H9 (cell line): ENCODE data around the gene BTD. TPM values are rescaled to one million over a fixed set of nuclear protein-coding genes. Genes with fewer than 3 reads are reported as not detected.

Experiments used
- DNase-seq: peaks from one replicate; pipeline ENCODE4 v3.0.0-alpha.2; 2017
- H2AFZ ChIP-seq: one replicate; pipeline ENCODE4 v1.6.1; 2013; ENCODE audit warnings: mild to moderate bottlenecking, low read length, control low read depth, moderate library complexity
- H2AK5ac ChIP-seq: 2 replicates; pipeline ENCODE4 v1.6.1; 2013; ENCODE audit warnings: low read length, control low read depth, mixed read lengths; ENCODE audit not compliant: insufficient read length
- H2BK120ac ChIP-seq: one replicate; pipeline ENCODE4 v1.6.1; 2013; ENCODE audit warnings: low read depth, mild to moderate bottlenecking, low read length, control low read depth, inconsistent platforms; ENCODE audit not compliant: poor library complexity, severe bottlenecking
- H2BK12ac ChIP-seq: 2 replicates; pipeline ENCODE4 v1.6.1; 2013; ENCODE audit warnings: low read length, control low read depth, mixed read lengths, low read depth; ENCODE audit not compliant: insufficient read length
- H2BK15ac ChIP-seq: 2 replicates; pipeline ENCODE4 v1.6.1; 2013; ENCODE audit warnings: low read depth, low read length, control low read depth
- H2BK20ac ChIP-seq: one replicate; pipeline ENCODE4 v1.6.1; 2013; ENCODE audit warnings: low read depth, mild to moderate bottlenecking, low read length, control low read depth, inconsistent platforms; ENCODE audit not compliant: poor library complexity, severe bottlenecking
- H2BK5ac ChIP-seq: 2 replicates; pipeline ENCODE4 v1.6.1; 2013; ENCODE audit warnings: low read length, control low read depth, mixed read lengths; ENCODE audit not compliant: insufficient read length
- H3K14ac ChIP-seq: 2 replicates; pipeline ENCODE4 v1.6.1; 2013; ENCODE audit warnings: low read length, control low read depth; ENCODE audit not compliant: insufficient read depth
- H3K18ac ChIP-seq: 2 replicates; pipeline ENCODE4 v1.6.1; 2013; ENCODE audit warnings: low read depth, mild to moderate bottlenecking, mixed read lengths, low read length, control low read depth; ENCODE audit not compliant: insufficient read length
- H3K23ac ChIP-seq: 2 replicates; pipeline ENCODE4 v1.6.1; 2013; ENCODE audit warnings: low read length, control low read depth, mixed read lengths, low read depth; ENCODE audit not compliant: insufficient read length
- H3K23me2 ChIP-seq: 2 replicates; pipeline ENCODE4 v1.6.1; 2013; ENCODE audit warnings: low read depth, mild to moderate bottlenecking, mixed read lengths, low read length, control low read depth; ENCODE audit not compliant: insufficient read length, poor library complexity, severe bottlenecking
- H3K27ac ChIP-seq: 2 replicates; pipeline ENCODE4 v1.5.1; 2013; ENCODE audit warnings: low read length, control low read depth, mixed read lengths, low read depth; ENCODE audit not compliant: insufficient read length
- H3K27me3 ChIP-seq: 2 replicates; pipeline ENCODE4 v1.6.1; 2013; ENCODE audit warnings: low read length, control low read depth, inconsistent platforms; ENCODE audit not compliant: insufficient read depth
- H3K4ac ChIP-seq: 2 replicates; pipeline ENCODE4 v1.6.1; 2013; ENCODE audit warnings: low read depth, mild to moderate bottlenecking, control low read depth, inconsistent platforms, low read length, moderate library complexity
- H3K4me1 ChIP-seq: 2 replicates; pipeline ENCODE4 v1.6.1; 2013; ENCODE audit warnings: low read length, control low read depth, inconsistent platforms; ENCODE audit not compliant: insufficient read depth
- H3K4me2 ChIP-seq: 2 replicates; pipeline ENCODE4 v1.6.1; 2013; ENCODE audit warnings: low read length, control low read depth, mixed read lengths; ENCODE audit not compliant: insufficient read length, insufficient read depth
- H3K56ac ChIP-seq: 2 replicates; pipeline ENCODE4 v1.6.1; 2013; ENCODE audit warnings: low read depth, mild to moderate bottlenecking, mixed read lengths, low read length, control low read depth; ENCODE audit not compliant: insufficient read length
- H3K79me1 ChIP-seq: 2 replicates; pipeline ENCODE4 v1.6.1; 2013; ENCODE audit warnings: low read depth, mild to moderate bottlenecking, moderate library complexity, low read length, control low read depth, inconsistent platforms; ENCODE audit not compliant: insufficient read depth, poor library complexity, severe bottlenecking
- H3K79me2 ChIP-seq: 2 replicates; pipeline ENCODE4 v1.6.1; 2013; ENCODE audit warnings: low read length, control low read depth, inconsistent platforms; ENCODE audit not compliant: insufficient read depth
- H3K9ac ChIP-seq: 2 replicates; pipeline ENCODE4 v1.6.1; 2013; ENCODE audit warnings: low read length, control low read depth, mixed read lengths; ENCODE audit not compliant: insufficient read length; ENCODE audit errors: extremely low read depth
- H3K9me3 ChIP-seq: one replicate; pipeline ENCODE4 v1.6.1; 2013; ENCODE audit warnings: low read depth, low read length, inconsistent platforms; ENCODE audit not compliant: control insufficient read depth
- H3T11ph ChIP-seq: one replicate; pipeline ENCODE4 v1.6.1; 2013; ENCODE audit warnings: mild to moderate bottlenecking, low read length, control low read depth, inconsistent platforms
- H4K20me1 ChIP-seq: one replicate; pipeline ENCODE4 v1.6.1; 2013; ENCODE audit not compliant: control insufficient read depth, insufficient read length, insufficient read depth
- H4K5ac ChIP-seq: 2 replicates; pipeline ENCODE4 v1.6.1; 2013; ENCODE audit warnings: low read depth, mild to moderate bottlenecking, mixed read lengths, low read length, control low read depth; ENCODE audit not compliant: insufficient read length
- H4K8ac ChIP-seq: replicated peaks from 2 replicates; pipeline ENCODE4 v1.6.1; 2013; ENCODE audit warnings: low read length, control low read depth, mixed read lengths, low read depth; ENCODE audit not compliant: insufficient read length
- H4K91ac ChIP-seq: 2 replicates; pipeline ENCODE4 v1.6.1; 2013; ENCODE audit warnings: low read depth, mild to moderate bottlenecking, moderate library complexity, mixed read lengths, low read length, control low read depth; ENCODE audit not compliant: insufficient read length
- H3K27ac Mint-ChIP-seq, 3 experiments: 2 replicates in 2 of 3; 3 replicates in 1 of 3; pipeline ENCODE4 v1.8.0; 2020 to 2021; ENCODE audit warnings: mixed read lengths in 3 of 3, mild to moderate bottlenecking in 1 of 3, moderate library complexity in 1 of 3
- H3K27me3 Mint-ChIP-seq: 2 replicates; pipeline ENCODE4 v1.8.0; 2021; ENCODE audit warnings: low read depth, mild to moderate bottlenecking, moderate library complexity, mixed read lengths
- H3K36me3 Mint-ChIP-seq, 3 experiments: 2 replicates in 2 of 3; 3 replicates in 1 of 3; pipeline ENCODE4 v1.8.0; 2020 to 2021; ENCODE audit warnings: low read depth in 3 of 3, mixed read lengths in 3 of 3; ENCODE audit not compliant: insufficient read depth in 1 of 3
- H3K4me1 Mint-ChIP-seq, 2 experiments: 2 replicates each; pipeline ENCODE4 v1.8.0; 2020; ENCODE audit warnings: mixed read lengths in 2 of 2
- H3K4me3 Mint-ChIP-seq, 2 experiments: 2 replicates in 1 of 2; 3 replicates in 1 of 2; pipeline ENCODE4 v1.8.0; 2020 to 2021; ENCODE audit warnings: mild to moderate bottlenecking in 2 of 2, mixed read lengths in 2 of 2, moderate library complexity in 1 of 2
- H3K9me3 Mint-ChIP-seq, 2 experiments: 2 replicates in 1 of 2; 3 replicates in 1 of 2; pipeline ENCODE4 v1.8.0; 2020; ENCODE audit warnings: mild to moderate bottlenecking in 2 of 2, mixed read lengths in 2 of 2, moderate library complexity in 1 of 2
- CTCF ChIP-seq: fragments of 200-600 bp; sonication (generic); conservative IDR thresholded peaks from 3 replicates; pipeline ENCODE4 v1.8.0; 2021; ENCODE audit warnings: antibody characterized with exemption, mild to moderate bottlenecking
- WGBS: extraction: QIAGEN DNeasy Blood & Tissue Kit; methylation state at CpG from one replicate; pipeline ENCODE4 v1.1.7; 2013; ENCODE audit warnings: missing lambda C conversion rate, low lambda C conversion rate, mixed read lengths; ENCODE audit not compliant: insufficient read length; ENCODE audit errors: extremely low coverage; 5-methylcytosine and 5-hydroxymethylcytosine counted together
- total RNA-seq: library from RNA; stranded (reverse); gene quantifications from 2 replicates; pipeline ENCODE4 v1.2.1, GENCODE V29; 2021

Gene BTD
- total RNA-seq, 1 experiment from 2014 or later, result 21.5 TPM

- Mint-ChIP-seq H3K9me3 (no peaks in the 10 kb centered on the region), H3K36me3 (peaks cover 13 to 42% (median 34%) of the 10 kb centered on the region in 3 experiments; a peak in 6 of 7 replicates), H3K27ac (no peak overlapping the region), H3K4me3 (no peak overlapping the region), H3K27me3 (no peaks in the 10 kb centered on the region), H3K4me1 (no peaks in the 10 kb centered on the region)
- TF ChIP-seq CTCF, result no peak
- no CpG with 5 or more reads among the region's 1 CpG for WGBS
- Histone ChIP-seq H3K4me1 (no peaks in the 10 kb centered on the region), H3K56ac (no peak overlapping the region), H3K9me3 (no peaks in the 10 kb centered on the region), H3K14ac (no peak overlapping the region), H2BK15ac (no peak overlapping the region), H3K27me3 (no peaks in the 10 kb centered on the region), H2BK20ac (no peak overlapping the region), H2BK12ac (no peak overlapping the region), H3K27ac (no peak overlapping the region), H2AFZ (no peak overlapping the region), H4K91ac (no peak overlapping the region), H2BK5ac (no peak overlapping the region), H2BK120ac (no peak overlapping the region), H3K9ac (no peak overlapping the region), H4K20me1 (no peaks in the 10 kb centered on the region), H3K79me1 (no peaks in the 10 kb centered on the region), H3K23ac (no peak overlapping the region), H3T11ph (no peak overlapping the region), H3K4me2 (no peak overlapping the region), H3K18ac (no peak overlapping the region), H3K79me2 (no peaks in the 10 kb centered on the region), H3K4ac (no peak overlapping the region), H3K23me2 (no peaks in the 10 kb centered on the region), H4K5ac (no peak overlapping the region), H2AK5ac (no peak overlapping the region), H4K8ac (no peak overlapping the region)
- DNase-seq, result no peak
These were observed 81.7 kb downstream of the BTD start for GRCh38 chr3:15683253-15683652.
